Mucosa of rectum (tissue), 2 donors: Measurements from ENCODE around the gene ZNF385A.

ENCODE experiments used
- H3K27ac ChIP-seq, 2 donors: one replicate each; pipeline ENCODE4 v1.7.0; 2013; ENCODE audit warnings: inconsistent platforms in 2 of 2, low read depth in 2 of 2, low read length in 2 of 2
- H3K27me3 ChIP-seq, 2 donors: one replicate each; pipeline ENCODE4 v1.7.0; 2013; ENCODE audit warnings: low read length in 2 of 2; ENCODE audit not compliant: control insufficient read depth in 2 of 2, insufficient read depth in 2 of 2
- H3K36me3 ChIP-seq, 2 donors: one replicate each; pipeline ENCODE4 v1.7.0; 2013; ENCODE audit warnings: low read length in 2 of 2; ENCODE audit not compliant: control insufficient read depth in 2 of 2, insufficient read depth in 2 of 2
- H3K4me1 ChIP-seq, 2 donors: one replicate each; pipeline ENCODE4 v1.7.0; 2013; ENCODE audit warnings: low read length in 2 of 2, mild to moderate bottlenecking in 1 of 2; ENCODE audit not compliant: control insufficient read depth in 2 of 2, insufficient read depth in 2 of 2
- H3K4me3 ChIP-seq, 2 donors: one replicate each; pipeline ENCODE4 v1.7.0; 2013; ENCODE audit warnings: low read length in 2 of 2
- H3K9ac ChIP-seq, 2 donors: one replicate each; pipeline ENCODE4 v1.7.0; 2013; ENCODE audit warnings: low read length in 2 of 2, low read depth in 1 of 2, mild to moderate bottlenecking in 1 of 2
- H3K9me3 ChIP-seq, 2 donors: one replicate each; pipeline ENCODE4 v1.7.0; 2013; ENCODE audit warnings: low read length in 2 of 2; ENCODE audit not compliant: control insufficient read depth in 2 of 2
- donor health status: healthy.
- donor health status: Normal muscosa, but diverticular disease.

Gene ZNF385A

DNA sequence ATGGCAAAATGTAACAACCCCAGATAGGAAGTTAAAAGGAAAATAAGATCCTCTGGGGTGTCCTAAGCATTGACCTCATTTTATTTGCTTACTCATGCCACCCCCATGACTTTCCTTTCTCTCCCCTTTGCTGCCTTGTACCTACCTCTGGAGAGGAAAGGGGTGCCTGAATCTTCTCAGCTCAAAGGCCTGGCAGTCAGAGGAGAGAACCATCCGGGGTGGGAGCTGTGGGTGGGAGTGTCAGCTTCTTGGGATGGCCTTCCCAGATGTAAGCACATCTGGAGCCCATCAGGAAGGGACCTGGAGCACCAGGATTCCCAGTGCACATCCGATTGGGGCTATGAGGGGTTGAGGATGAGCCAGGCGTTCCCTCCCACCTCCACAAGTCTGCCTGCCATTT, 39.7 kb upstream of the ZNF385A start:
- Histone ChIP-seq H3K4me1 (peaks cover 4 to 8% of the 10 kb centered on the region in 2 donors), H3K9me3 (no peaks in the 10 kb centered on the region), H3K9ac (no peak overlapping the region), H3K27me3 (peaks cover 3 to 5% of the 10 kb centered on the region in 2 donors), H3K4me3 (no peak overlapping the region), H3K27ac (no peak overlapping the region), H3K36me3 (no peaks in the 10 kb centered on the region)

DNA sequence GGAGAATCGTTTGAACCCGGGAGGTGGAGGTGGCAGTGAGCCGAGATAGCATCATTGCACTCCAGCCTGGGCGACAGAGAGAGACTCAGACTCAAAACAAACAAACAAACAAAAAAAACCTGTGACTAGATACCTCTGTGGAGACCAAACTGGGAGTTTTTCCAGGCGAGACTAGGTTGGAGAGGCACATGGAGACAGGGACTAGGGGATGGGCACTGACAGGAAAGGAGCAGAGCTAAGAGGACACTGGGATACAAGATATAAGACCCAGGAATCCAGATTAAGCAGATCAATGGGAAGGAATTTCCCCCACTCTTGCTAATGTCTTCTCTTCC, 39.2 kb upstream of the ZNF385A start:
- no peak overlapping the region for H3K27ac ChIP-seq

DNA sequence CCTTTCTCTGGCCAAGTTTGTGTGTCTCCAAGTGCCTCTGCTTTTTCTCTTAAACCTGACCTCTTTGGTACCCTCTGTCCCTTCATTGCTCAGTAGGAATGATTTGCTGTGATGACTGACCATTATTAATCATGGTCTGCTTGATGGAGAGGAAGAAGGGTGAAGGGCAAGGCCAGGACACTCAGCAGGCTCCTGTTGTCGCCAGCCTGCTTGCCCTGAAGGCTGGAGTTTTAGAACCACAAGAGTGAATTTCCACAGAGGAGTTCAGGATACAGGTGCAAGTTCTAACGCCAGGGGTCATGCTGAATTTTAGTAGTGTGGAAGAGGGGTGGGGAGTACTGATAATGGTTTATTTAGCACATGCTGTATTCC, 37.3 kb upstream of the ZNF385A start:
- Histone ChIP-seq H3K4me1 (peaks cover 0 to under 1% of the 10 kb centered on the region in 2 donors), H3K9me3 (no peaks in the 10 kb centered on the region), H3K27me3 (peaks cover 5 to 7% of the 10 kb centered on the region in 2 donors), H3K27ac (peak overlapping the region; percentile 78 to 84), H3K4me3 (no peak overlapping the region), H3K9ac (no peak overlapping the region), H3K36me3 (no peaks in the 10 kb centered on the region)

More for the DNA sequence above, 39.2 kb upstream of the ZNF385A start:
- H3K9me3 ChIP-seq: no peaks in the 10 kb centered on the region
- H3K27me3 ChIP-seq: peaks cover 3 to 5% of the 10 kb centered on the region in 2 donors
- H3K36me3 ChIP-seq: no peaks in the 10 kb centered on the region
- no peak overlapping the region for H3K4me3 ChIP-seq
- H3K4me1 ChIP-seq: peaks cover 0 to 8% of the 10 kb centered on the region in 2 donors
- no peak overlapping the region for H3K9ac ChIP-seq

DNA sequence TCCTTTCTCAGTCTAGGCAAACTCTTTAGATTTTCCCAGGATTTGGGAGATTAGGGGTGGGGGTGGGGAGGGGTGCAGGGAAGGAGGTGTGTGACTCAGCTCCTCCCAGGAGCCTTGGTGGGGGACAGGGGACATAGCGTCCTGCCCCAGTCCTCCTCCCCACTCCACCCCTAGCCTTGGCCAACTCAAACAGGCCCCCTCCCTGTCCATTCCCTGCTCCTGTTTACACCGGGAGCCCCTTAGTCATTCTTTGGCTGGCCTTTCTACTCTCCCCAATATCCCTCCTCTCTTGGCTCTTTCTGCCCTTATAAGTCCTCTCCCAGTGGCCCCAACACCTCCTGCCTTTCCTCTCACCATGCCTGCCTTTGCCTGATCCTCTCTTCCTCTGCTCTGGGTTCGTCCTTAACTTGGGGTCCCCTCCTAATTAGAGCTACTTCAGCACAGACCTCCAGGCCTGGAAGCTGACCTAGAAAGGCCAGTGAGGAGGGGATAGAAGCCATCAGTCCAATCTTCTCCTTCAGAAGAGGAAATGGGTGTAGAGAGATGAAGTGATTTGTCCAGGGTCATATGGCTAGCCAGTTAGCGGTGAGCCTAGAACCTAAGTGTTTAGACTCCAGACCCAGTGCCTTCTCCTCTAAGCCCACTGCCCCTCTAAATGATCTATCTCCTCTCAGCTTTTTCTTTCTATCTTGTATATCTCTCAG, 36.8 kb upstream of the ZNF385A start:
- no peak overlapping the region for H3K9ac ChIP-seq
- no peak overlapping the region for H3K4me3 ChIP-seq
- H3K27ac ChIP-seq: peak overlapping the region; percentile 80 to 84
- H3K9me3 ChIP-seq: no peaks in the 10 kb centered on the region
- peaks cover 5 to 7% of the 10 kb centered on the region in 2 donors for H3K27me3 ChIP-seq
- H3K36me3 ChIP-seq: no peaks in the 10 kb centered on the region
- no peaks in the 10 kb centered on the region for H3K4me1 ChIP-seq

DNA sequence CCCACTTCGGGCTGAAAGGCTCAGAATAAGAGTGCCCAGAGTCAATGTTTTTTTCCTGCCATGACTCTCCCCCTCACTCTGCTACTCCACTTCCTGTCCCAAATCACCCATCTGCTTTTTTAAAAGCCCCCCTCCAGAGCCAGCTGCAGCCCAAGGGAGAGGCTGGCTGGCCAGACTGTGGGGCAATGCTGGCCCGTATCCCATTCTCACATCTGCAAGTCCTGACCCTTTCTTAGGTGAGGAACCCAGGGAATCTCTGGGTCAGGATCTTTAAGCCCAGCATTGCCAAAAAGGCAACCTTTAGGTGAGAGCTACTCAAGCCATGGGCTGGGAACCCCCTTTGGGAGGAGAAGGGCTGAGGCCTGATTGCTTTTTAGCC, 36.2 kb upstream of the ZNF385A start:
- Histone ChIP-seq H3K4me3 (no peak overlapping the region), H3K27ac (peak overlapping the region; percentile 80 to 84), H3K9me3 (no peaks in the 10 kb centered on the region), H3K4me1 (no peaks in the 10 kb centered on the region), H3K36me3 (no peaks in the 10 kb centered on the region), H3K27me3 (peaks cover 5 to 7% of the 10 kb centered on the region in 2 donors), H3K9ac (no peak overlapping the region)

DNA sequence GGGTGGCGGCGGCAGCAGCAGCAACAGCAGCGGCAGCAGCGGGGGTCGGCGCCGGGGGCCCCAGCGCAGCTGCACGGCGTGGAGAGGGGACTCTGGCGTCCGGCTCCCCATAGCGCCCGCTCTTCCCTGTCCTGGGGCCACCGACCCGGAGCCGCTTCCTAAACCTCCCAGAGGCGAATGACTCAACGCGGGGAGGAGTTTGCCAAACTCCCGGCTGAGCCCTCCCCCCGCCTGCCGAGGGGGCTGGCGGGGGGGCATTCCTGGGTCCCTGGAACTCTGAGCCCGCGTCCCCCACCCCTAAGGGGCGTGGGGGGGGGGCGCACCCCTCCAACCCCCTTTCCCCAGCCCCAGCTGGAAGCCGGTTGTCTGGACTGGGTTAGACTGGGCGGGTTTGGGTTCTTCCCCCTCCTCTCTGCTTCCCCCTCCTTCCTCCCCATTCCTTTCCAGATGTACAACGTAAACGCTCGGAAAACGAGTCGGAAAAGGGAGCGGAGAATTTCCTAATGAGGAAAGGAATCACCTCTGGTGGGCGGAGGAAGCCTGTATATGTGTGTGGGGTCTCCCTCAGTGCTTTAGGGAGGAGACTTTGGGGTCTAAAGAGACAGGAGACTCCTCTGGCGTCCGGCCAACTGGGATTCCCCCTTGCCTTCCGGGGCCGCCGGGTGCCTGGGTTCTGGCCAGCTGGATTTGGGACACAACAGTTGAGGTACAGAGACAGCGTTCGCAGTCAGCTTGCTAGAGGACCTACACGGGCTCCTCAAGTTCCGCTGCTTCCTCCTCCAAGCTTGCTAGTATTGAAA, 34.8 kb upstream of the ZNF385A start, which contains the start of gene ITGA5:
Gene ITGA5 (minus strand): TSS at position 179 of the 800 bp plus-strand sequence. CDS start 68 bp downstream, at position 111.
- H3K9me3 ChIP-seq: no peaks in the 10 kb centered on the region
- peak within 1 kb of the TSS; percentile 60 to 63 for H3K4me3 ChIP-seq
- H3K27ac ChIP-seq: peak within 1 kb of the TSS; percentile 80 to 84
- peaks cover 5 to 7% of the 10 kb centered on the region in 2 donors for H3K27me3 ChIP-seq
- H3K9ac ChIP-seq: peak within 1 kb of the TSS; percentile 65 to 66
- H3K4me1 ChIP-seq: peaks cover 3 to 4% of the 10 kb centered on the region in 2 donors
- H3K36me3 ChIP-seq: no peaks in the 10 kb centered on the region

DNA sequence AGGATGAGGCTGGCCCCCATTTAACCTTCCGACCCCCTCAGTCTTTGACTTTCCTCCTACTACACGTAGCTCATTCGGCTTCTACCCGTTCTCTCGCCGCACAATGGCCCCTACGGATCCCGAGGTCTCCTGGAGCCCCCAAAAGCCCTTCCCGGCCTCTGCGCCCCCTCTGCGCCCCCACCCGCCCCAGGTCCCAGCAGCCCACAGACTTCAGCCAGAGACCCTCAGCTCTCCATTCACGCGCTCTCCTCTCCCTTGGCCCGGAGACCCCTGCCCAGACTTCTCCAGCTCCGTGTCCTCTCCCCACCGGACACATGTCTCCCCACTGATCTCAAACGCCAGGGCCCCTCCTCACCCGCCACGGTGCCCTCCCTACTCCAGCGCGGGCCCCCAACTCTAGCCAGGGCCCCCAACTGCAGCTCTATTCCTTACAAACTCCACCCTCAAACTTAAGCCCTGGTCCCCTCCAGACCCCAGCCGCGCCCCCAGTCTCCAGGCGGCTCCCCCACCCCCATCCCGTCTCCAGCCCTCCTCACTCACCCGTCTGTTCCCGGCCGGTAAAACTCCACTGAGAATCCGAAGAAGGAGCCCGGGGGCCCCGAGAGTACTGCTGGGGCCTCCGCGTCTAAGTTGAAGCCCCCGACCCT, 34.0 kb upstream of the ZNF385A start:
- peaks cover 5 to 8% of the 10 kb centered on the region in 2 donors for H3K4me1 ChIP-seq
- H3K9ac ChIP-seq: peak overlapping the region; percentile 65 to 66
- peak overlapping the region; percentile 80 to 84 for H3K27ac ChIP-seq
- H3K36me3 ChIP-seq: no peaks in the 10 kb centered on the region
- no peaks in the 10 kb centered on the region for H3K9me3 ChIP-seq
- H3K4me3 ChIP-seq: peak overlapping the region; percentile 60 to 63
- peaks cover 5 to 7% of the 10 kb centered on the region in 2 donors for H3K27me3 ChIP-seq

DNA sequence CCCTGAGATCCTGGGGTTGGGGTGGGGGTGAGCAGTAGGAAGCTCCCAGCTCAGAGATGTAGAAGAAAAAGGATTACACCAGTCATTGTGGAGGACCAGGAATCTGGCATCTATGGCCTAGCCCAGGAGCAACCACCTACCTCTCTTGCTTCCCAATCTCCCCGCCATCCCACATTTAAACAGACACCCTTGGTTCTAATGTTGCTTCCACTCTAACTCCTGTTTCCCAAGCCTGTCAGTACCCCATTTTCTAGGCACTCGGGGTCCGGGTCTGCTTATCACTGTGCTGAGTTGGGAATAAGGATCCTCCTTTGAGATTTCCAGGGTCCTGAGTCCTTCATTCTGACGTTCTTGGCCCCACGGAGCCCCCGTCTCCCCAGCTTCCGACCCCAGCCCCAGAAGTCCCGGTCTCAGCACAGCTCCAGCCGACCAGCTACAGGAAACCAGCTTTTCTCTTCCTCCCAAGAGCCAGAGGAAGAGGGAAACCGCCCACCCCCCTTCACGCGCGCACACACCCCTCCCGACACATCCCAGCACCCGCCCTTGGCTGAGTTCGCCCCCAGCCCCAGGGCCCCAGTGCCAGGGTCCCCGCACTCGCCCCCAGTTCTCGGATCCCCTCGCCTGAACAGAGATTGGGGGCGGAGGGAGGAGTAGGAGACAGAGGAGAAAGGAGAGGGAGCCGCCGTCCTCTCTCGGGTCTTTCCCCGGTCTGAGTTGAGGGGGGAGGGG, 33.3 kb upstream of the ZNF385A start:
- peaks cover 5 to 7% of the 10 kb centered on the region in 2 donors for H3K27me3 ChIP-seq
- H3K36me3 ChIP-seq: no peaks in the 10 kb centered on the region
- H3K27ac ChIP-seq: peak overlapping the region; percentile 80 to 84
- H3K9ac ChIP-seq: peak overlapping the region; percentile 65 to 66
- no peaks in the 10 kb centered on the region for H3K9me3 ChIP-seq
- peaks cover 10 to 14% of the 10 kb centered on the region in 2 donors for H3K4me1 ChIP-seq
- peak overlapping the region; percentile 60 to 63 for H3K4me3 ChIP-seq

DNA sequence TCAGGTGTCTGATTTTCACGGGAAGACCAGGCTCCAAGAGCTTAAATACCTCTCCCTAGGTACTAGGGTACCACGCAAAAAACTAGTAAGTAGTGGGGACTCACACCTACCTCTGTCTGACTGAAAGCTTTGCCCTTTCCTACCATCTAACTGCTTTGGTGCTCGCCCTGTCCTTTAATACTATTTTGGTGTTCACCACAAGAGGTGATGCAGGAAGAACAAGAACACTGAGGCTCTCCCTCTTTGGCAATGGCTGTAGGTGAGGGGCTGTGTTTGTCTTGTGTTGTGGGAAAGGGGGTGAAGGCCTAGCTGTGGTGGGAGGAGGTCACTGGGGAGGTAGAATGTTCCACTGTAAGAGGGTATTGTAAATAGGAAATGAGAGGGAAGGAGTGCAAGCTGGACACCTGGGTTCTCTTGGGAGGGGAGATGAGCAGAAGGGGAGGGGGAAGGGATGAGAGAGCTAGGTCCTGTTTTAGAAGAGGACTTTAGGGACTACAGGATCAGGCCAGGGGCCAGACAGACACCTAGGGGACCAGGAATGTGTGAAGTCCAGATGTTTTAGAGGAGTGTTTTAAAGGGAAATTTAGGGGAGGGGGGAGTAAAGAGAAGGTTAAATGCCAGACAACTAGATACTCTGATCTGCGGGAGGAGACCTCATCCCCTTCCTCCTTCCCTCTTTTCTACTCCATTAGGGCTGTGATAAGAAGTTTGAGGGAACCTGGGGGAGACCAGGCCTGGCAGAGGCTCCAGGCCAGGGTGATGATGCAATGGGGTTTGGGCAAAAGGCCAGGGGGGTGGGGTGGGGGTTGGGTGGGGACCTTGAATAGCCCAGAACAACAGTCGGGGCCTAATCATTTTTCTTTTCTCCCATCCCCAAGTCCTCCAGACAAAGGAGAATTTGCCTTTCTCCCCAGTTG, 32.4 kb upstream of the ZNF385A start:
- no peaks in the 10 kb centered on the region for H3K9me3 ChIP-seq
- peaks cover 14 to 20% of the 10 kb centered on the region in 2 donors for H3K4me1 ChIP-seq
- peak overlapping the region; percentile 1 to 66 for H3K9ac ChIP-seq
- peak overlapping the region; percentile 2 to 60 for H3K4me3 ChIP-seq
- H3K27ac ChIP-seq: peak overlapping the region; percentile 80 to 84
- H3K27me3 ChIP-seq: peaks cover 5 to 7% of the 10 kb centered on the region in 2 donors
- no peaks in the 10 kb centered on the region for H3K36me3 ChIP-seq
